GM18508 (cell line): Measurements from ENCODE around the gene TMC1.
A peak's percentile ranks its signal among the peaks of the same experiment; 100 is the strongest.

Source experiments
- ATAC-seq: cut with Tn5 transposase; IDR thresholded peaks from one replicate; pipeline ENCODE4 v1.9.1; 2021; ENCODE audit warnings: moderate number of reproducible peaks; ENCODE audit not compliant: insufficient read depth, unreplicated experiment

The TMC1 gene

GRCh38 chr9:72598639-72599038, 77.2 kb downstream of the TMC1 start:
- ATAC-seq: no peak

- no peak for ATAC-seq
These were observed 78.6 kb downstream of the TMC1 start for GRCh38 chr9:72599874-72600534.

- ATAC-seq: no peak
These were observed 79.3 kb downstream of the TMC1 start for GRCh38 chr9:72600671-72601070.

- ATAC-seq: no peak
These were observed 80.2 kb downstream of the TMC1 start for GRCh38 chr9:72601615-72602014.

- no peak for ATAC-seq
These were observed 91.0 kb downstream of the TMC1 start for GRCh38 chr9:72612449-72612848.

GRCh38 chr9:72614067-72614466, 92.7 kb downstream of the TMC1 start:
- ATAC-seq: no peak

- no peak for ATAC-seq
These were observed 94.5 kb downstream of the TMC1 start for GRCh38 chr9:72615931-72616330.

GRCh38 chr9:72618811-72619210, 97.4 kb downstream of the TMC1 start:
- ATAC-seq: no peak

- no peak for ATAC-seq
These were observed 100.8 kb downstream of the TMC1 start for GRCh38 chr9:72622186-72622585.

- ATAC-seq: no peak
These were observed 101.7 kb downstream of the TMC1 start for GRCh38 chr9:72623156-72623555.

- no peak for ATAC-seq
These were observed 105.7 kb downstream of the TMC1 start for GRCh38 chr9:72627147-72627546.

GRCh38 chr9:72627956-72628540, 106.6 kb downstream of the TMC1 start:
- ATAC-seq: no peak

- ATAC-seq: no peak
These were observed 112.6 kb downstream of the TMC1 start for GRCh38 chr9:72633966-72634365.

GRCh38 chr9:72635197-72635596, 113.8 kb downstream of the TMC1 start:
- ATAC-seq: peak; percentile 74

- no peak for ATAC-seq
These were observed 115.2 kb downstream of the TMC1 start for GRCh38 chr9:72636621-72637020.

- ATAC-seq: no peak
These were observed 122.2 kb downstream of the TMC1 start for GRCh38 chr9:72643651-72644050.

GRCh38 chr9:72646061-72646460, 124.7 kb downstream of the TMC1 start:
- ATAC-seq: no peak

GRCh38 chr9:72648324-72649126, 127.1 kb downstream of the TMC1 start:
- no peak for ATAC-seq

- ATAC-seq: no peak
These were observed 127.7 kb downstream of the TMC1 start for GRCh38 chr9:72649127-72649442.

GRCh38 chr9:72650206-72650605, 128.8 kb downstream of the TMC1 start:
- ATAC-seq: no peak

- no peak for ATAC-seq
These were observed 134.6 kb downstream of the TMC1 start for GRCh38 chr9:72656021-72656420.

- ATAC-seq: no peak
These were observed 135.6 kb downstream of the TMC1 start for GRCh38 chr9:72657023-72657422.
